K562 (cell line): ENCODE results near the gene ZACN.

Source experiments
- CTCF ChIP-seq, 3 experiments: IDR thresholded peaks in 2 of 3; conservative IDR thresholded peaks in 1 of 3; 2 replicates each; pipeline ENCODE4 v1.5.1; 2011 to 2012; ENCODE audit warnings: low read length in 3 of 3, mild to moderate bottlenecking in 3 of 3, control low read depth in 2 of 3, improper control_type of control experiment in 1 of 3, inconsistent platforms in 1 of 3, low read depth in 1 of 3, mixed read lengths in 1 of 3, moderate library complexity in 1 of 3; ENCODE audit not compliant: insufficient read depth in 2 of 3
- EP300 ChIP-seq: IDR thresholded peaks from 2 replicates; pipeline ENCODE4 v1.6.1; 2012; ENCODE audit warnings: low read length, improper control_type of control experiment
- RAD21 ChIP-seq, 2 experiments: fragments of 250-450 bp in 1 of 2; fragments of 450-650 bp in 1 of 2; sonication (Bioruptor Pico) in 1 of 2; formaldehyde crosslinking in 1 of 2; IDR thresholded peaks in 1 of 2; conservative IDR thresholded peaks in 1 of 2; 2 replicates each; pipeline versions ENCODE4 v1.4.0 to v1.8.0; 2020 to 2022; ENCODE audit warnings: mild to moderate bottlenecking in 2 of 2, moderate library complexity in 1 of 2
- TRIM25 ChIP-seq: fragments of 450-650 bp; IDR thresholded peaks from 2 replicates; pipeline ENCODE4 v1.7.0; 2016; ENCODE audit warnings: borderline replicate concordance
- VEZF1 ChIP-seq: fragments of 200-800 bp; sonication (Bioruptor generic); IDR thresholded peaks from 2 replicates; pipeline ENCODE4 v1.6.1; 2017; ENCODE audit warnings: missing genetic modification characterization, missing compliant biosample characterization
- YBX1 ChIP-seq: fragments of 450-650 bp; IDR thresholded peaks from 2 replicates; pipeline ENCODE4 v1.7.1; 2016; ENCODE audit warnings: mild to moderate bottlenecking
- ZC3H4 ChIP-seq: sonication (generic); formaldehyde crosslinking; IDR thresholded peaks from 2 replicates; pipeline ENCODE4 v1.9.0; 2021; ENCODE audit warnings: missing genetic modification reagents, borderline replicate concordance

- TF ChIP-seq ZC3H4 (CRISPR knock-in tag) (no peak), EP300 (no peak), CTCF (IDR thresholded peaks at IDR 0.05 in 2 of 3, conservative IDR thresholded peaks at IDR 0.05 in 1 of 3; ENCODE audit: insufficient read depth in 2 of 3, low read depth in 1 of 3, low read length in 3 of 3) (no peak), TRIM25 (no peak), RAD21 (CRISPR knock-in tag; conservative IDR thresholded peaks at IDR 0.05 in 1 of 2, IDR thresholded peaks at IDR 0.05 in 1 of 2) (no peak), VEZF1 (CRISPR knock-in tag) (no peak), YBX1 (no peak)
Measured at GRCh38 chr17:76111956-76112355, 33.0 kb downstream of the ZACN start.
